MG63 (cell line): ENCODE data around the gene PDPK1. TPM values are rescaled to one million over a fixed set of nuclear protein-coding genes. Genes with fewer than 3 reads are reported as not detected.
"Not testable (repeated sequence)": the region's sequence is repeated elsewhere in the genome, so short reads cannot be mapped to it uniquely, and the experiment has no call there.

Source experiments
- DNase-seq: peaks from one replicate; pipeline ENCODE4 v3.0.0-alpha.2; 2020
- H3K27me3 ChIP-seq: fragments of 250-450 bp; sonication (Bioruptor Pico); 2 replicates; pipeline ENCODE4 v1.5.1; 2020; ENCODE audit warnings: mild to moderate bottlenecking, moderate library complexity
- H3K36me3 ChIP-seq: fragments of 250-450 bp; sonication (Bioruptor Pico); 2 replicates; pipeline ENCODE4 v1.5.1; 2020; ENCODE audit warnings: mild to moderate bottlenecking, moderate library complexity
- H3K4me3 ChIP-seq: fragments of 250-450 bp; sonication (Bioruptor Pico); 2 replicates; pipeline ENCODE4 v1.5.1; 2020; ENCODE audit warnings: mild to moderate bottlenecking, moderate library complexity
- H3K9me3 ChIP-seq: fragments of 250-450 bp; sonication (Bioruptor Pico); 2 replicates; pipeline ENCODE4 v1.5.1; 2020; ENCODE audit warnings: mild to moderate bottlenecking, moderate library complexity
- total RNA-seq: library from RNA; depleted of rRNA; stranded (reverse); fragments of >200 nt; shearing (Covaris generic); gene quantifications from 2 replicates; pipeline ENCODE4 v1.2.3, GENCODE V29; 2014; ENCODE audit warnings: low replicate concordance

PDPK1 gene
- total RNA-seq, 1 experiment from 2014 or later = 7.6 TPM

DNA sequence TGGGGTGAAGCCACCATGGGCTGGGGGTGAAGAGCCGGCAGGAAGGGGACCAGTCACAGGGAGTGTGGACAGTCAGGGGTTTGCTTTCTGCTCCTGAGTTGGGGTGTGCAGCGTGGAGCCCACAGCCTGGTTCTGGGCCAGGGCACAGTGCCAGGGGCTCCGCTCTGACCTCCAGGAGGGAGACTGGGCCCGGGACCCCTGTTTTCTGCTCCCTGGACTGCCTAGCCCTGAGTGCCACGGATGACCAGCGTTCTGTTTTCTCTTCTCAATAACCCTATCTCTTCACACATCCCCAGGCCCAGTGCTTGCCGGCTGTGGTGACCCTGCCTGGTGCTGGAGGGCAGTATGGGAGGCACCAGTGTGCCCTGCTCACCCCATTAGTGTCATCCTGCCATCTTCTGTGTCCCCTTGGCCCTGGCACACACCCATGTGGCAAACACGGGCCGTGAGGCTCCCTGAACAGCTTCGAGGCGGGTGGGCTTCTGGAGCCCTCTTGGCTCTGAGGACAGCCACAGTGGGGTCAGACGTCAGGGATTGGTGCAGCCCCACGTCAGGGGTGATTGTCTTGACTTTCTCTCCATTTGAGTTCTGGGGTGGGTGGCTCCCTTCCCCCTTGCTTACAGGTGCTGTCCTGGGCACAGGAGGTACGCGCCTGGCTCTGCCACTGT is 7.7 kb upstream of the PDPK1 start:
- no peak for DNase-seq
- H3K27me3 ChIP-seq = no peaks in the 10 kb centered on the region
- H3K9me3 ChIP-seq = no peaks in the 10 kb centered on the region
- H3K36me3 ChIP-seq = peaks cover 46% of the 10 kb centered on the region
- no peak overlapping the region for H3K4me3 ChIP-seq

DNA sequence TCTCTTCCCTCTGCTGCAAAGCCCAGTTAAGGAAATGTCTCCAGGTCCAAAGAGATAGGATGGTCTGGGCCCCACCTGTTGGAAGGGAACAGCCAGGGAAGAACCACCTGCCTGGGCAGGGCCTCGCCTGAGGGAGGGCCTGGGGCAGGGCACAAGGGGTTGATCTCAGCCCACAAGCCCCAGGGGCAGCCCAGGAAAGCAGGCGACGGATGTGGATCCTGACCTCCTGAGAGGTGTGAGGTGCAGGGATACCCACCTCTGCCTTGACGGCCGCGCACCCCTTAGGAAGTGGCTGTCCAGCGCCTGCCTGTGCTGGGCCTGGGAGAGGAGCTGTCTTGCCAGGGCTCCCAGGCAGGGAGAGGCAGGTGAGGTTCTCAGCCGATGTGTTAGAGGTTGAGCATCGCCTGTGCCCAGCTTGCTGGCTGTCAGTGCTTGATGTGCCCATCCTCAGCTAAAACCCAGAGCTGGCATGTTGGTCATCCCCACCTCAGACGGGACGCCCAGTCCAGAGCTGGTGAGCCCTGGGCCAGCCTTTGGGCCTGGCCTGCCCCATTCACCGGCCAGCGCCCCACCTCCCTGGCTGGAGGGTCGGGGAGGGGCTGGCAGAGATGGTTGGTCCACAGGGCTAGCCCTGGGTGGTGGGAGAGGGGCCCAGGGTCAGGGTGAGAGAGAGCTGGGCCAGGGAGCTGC is 7.0 kb upstream of the PDPK1 start:
- Histone ChIP-seq H3K9me3 (no peaks in the 10 kb centered on the region), H3K36me3 (peaks cover 42% of the 10 kb centered on the region), H3K27me3 (no peaks in the 10 kb centered on the region), H3K4me3 (no peak overlapping the region)
- no peak for DNase-seq

DNA sequence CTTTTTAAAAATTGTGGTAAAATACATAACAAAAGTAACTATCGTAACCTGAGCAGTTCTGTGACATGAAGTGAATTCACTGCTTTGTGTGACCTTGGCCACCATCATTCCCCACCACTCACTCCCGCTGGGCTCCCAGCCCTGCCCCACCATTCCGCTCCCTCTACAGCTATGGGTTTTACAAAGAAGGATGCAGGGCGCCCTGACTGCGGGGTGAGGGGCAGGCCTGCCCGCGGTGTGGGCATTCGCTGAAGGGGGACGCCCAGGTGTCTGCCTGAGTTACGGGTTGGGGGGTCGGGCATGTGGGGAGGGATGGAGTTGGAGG is 6.5 kb upstream of the PDPK1 start, which contains the start of gene CEMP1:
TSS of gene CEMP1 (minus strand) at position 38 of the 325 bp plus-strand sequence. CDS start 335 bp downstream, outside the sequence.
- peak within 1 kb of the TSS; percentile 46 for H3K4me3 ChIP-seq
- no peaks in the 10 kb centered on the region for H3K9me3 ChIP-seq
- H3K27me3 ChIP-seq = no peaks in the 10 kb centered on the region
- no peak for DNase-seq
- peaks cover 36% of the 10 kb centered on the region for H3K36me3 ChIP-seq

DNA sequence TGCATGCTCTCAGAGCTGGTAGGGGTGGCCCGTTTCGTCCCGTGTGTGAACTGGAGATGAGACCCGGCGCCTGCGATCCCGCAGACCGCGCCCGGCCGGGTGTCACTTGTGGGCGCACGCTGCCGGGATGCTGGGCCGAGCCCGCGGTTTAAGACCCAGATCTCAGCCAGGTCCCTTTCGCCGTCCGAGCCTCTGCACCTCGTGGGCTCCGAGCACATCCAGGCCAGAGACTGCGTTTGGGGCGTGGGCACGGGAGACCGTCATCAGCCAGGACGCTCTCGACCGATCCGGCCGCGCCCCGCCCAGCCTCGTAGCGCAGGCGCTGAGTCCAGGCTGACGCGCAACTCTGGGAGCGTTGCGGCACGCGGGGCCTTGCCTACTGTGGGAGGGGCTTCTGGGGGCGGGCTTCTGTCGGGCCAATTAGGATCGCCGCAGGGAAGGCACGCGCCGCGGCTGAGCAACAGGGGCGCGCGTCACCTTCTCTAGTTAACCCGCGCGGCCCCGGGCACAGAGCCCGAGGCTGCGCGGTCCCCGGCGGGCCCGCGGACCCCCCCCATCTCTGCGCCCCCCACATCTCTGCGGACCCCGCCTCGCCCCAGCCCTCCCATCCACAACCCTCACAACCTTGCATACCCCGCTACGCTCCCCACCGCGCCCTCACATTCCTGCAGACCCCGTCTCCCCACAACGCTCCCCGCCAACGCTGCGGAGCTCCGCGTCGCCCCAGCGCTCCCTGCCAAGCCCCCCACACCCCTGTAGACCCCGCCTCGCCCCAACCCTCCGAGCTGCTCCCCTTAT is 5.9 kb upstream of the PDPK1 start:
- DNase-seq = peak; percentile 99

DNA sequence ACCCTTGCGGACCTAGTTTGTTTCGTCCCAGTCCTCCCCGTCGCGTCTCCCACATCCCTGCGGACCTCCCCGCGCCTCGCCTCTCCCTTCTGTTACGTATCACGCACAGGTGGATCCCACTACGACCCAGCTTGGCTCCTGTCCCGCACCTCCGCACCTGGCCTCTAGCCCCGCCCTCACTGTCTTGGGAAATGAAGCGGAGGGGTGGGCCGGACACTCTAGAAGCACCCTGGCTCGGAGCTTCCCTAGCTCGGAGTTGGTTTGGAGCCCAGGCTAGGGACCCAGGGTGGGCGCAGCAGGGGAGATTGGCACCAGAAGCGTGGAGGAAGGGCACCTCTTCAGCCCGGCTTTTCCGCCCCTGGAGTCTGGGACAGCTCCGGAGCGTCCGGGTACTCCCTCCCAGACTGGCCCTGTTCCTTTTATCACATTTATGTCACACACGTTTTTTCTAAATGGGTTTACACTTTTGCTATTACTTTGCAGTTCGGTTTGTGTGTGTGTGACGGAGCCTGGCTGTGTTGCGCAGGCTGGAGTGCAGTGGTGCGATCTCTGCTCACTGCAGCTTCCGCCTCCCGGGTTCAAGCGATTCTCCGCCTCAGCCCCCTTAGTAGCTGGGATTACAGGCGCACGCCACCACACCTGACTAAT is 5.2 kb upstream of the PDPK1 start:
- no peaks in the 10 kb centered on the region for H3K9me3 ChIP-seq
- DNase-seq = no peak
- peaks cover 28% of the 10 kb centered on the region for H3K36me3 ChIP-seq
- H3K4me3 ChIP-seq = peak overlapping the region; percentile 46
- no peaks in the 10 kb centered on the region for H3K27me3 ChIP-seq

More for the DNA sequence above, 5.9 kb upstream of the PDPK1 start:
- Histone ChIP-seq H3K9me3 (no peaks in the 10 kb centered on the region), H3K27me3 (no peaks in the 10 kb centered on the region), H3K4me3 (peak overlapping the region; percentile 46), H3K36me3 (peaks cover 30% of the 10 kb centered on the region)

DNA sequence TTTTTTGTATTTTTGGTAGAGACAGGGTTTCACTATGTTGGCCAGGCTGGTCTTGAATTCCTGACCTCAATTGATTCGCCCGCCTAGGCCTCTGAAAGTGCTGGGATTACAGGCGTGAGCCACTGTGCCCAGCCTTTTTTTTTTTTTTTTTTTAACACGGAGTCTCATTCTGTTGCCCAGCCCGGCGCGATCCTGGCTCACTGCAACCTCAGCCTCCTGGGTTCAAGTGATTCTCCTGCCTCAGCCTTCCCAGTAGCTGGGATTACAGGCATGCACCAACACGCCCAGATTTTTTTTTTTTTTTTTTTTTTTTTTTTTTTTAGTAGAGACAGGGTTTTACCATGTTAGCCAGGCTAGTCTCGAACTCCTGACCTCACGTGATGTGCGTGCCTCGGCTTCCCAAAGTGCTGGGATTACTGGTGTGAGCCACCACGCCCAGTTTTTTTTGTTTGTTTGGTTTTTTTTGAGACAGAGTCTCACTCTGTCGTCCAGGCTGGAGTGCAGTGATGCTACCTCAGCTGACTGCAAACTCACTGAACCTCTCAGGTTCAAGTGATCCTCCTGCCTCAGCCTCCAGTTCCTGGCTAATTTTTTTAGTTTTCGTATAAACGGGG is 4.6 kb upstream of the PDPK1 start:
- not testable (repeated sequence) for H3K4me3 ChIP-seq, H3K27me3 ChIP-seq, H3K9me3 ChIP-seq, DNase-seq
- H3K36me3 ChIP-seq = peaks cover 22% of the 10 kb centered on the region

DNA sequence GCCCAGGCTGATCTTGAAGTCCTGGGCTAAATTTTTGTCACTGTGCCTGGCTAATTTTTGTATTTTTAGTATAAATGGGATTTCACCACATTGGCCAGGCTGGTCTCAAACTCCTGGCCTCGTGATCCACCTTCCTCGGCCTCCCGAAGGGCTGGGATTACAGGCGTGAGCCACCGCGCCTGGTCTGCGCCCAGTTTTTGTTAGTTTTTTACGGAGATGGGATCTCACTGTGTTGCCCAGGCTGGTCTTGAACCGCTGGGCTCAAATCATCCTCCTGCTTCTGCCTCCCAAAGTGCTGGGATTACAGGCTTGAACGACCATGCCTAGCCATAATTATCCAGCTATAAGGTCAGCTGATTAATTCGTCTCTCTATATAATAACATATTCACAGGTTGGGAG is 3.9 kb upstream of the PDPK1 start:
- no peaks in the 10 kb centered on the region for H3K27me3 ChIP-seq
- no peak overlapping the region for H3K4me3 ChIP-seq
- no peak for DNase-seq
- peaks cover 17% of the 10 kb centered on the region for H3K36me3 ChIP-seq
- no peaks in the 10 kb centered on the region for H3K9me3 ChIP-seq

DNA sequence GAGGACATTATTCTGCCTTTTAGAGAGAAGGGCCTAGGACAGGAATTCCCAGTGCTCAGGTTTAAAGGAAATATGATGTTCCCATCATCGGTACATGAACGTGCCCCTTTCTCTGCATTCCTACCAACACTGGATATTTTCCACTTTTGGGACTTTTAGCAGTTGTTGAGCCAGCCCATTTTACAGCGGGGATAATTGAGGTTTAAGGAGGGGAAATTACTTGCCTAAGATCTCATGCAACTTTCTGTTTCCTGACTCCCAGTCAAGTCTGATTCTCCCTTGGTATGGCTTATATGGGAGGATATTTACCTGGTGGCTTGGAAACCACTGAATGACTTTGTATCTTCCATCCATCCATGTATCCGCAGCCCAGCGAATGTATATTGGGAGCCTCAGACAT is 3.5 kb upstream of the PDPK1 start:
- not testable (repeated sequence) for DNase-seq, H3K4me3 ChIP-seq, H3K27me3 ChIP-seq, H3K9me3 ChIP-seq
- peaks cover 13% of the 10 kb centered on the region for H3K36me3 ChIP-seq

DNA sequence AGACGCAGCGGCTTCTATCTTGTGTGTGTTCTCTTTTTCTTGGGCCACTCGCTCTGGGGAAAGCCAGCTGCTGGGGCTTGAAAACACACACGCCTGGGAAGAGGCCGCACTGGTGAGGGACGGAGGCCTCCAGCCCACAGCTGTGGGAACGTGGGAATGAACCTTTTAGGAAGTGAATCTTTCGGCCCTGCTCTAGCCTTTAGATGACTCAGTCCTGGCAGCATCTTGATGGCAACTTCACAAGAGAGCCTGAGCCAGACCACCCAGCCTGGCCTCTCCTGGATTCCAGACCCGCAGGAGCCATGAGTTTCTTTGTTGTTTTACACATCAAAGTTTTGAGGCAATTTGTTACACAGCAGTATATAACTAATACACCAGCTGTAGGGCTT is 2.2 kb upstream of the PDPK1 start:
- Histone ChIP-seq H3K4me3 (no peak overlapping the region), H3K36me3 (peaks cover 6% of the 10 kb centered on the region), H3K27me3 (no peaks in the 10 kb centered on the region), H3K9me3 (no peaks in the 10 kb centered on the region)
- peak; percentile 67 for DNase-seq

DNA sequence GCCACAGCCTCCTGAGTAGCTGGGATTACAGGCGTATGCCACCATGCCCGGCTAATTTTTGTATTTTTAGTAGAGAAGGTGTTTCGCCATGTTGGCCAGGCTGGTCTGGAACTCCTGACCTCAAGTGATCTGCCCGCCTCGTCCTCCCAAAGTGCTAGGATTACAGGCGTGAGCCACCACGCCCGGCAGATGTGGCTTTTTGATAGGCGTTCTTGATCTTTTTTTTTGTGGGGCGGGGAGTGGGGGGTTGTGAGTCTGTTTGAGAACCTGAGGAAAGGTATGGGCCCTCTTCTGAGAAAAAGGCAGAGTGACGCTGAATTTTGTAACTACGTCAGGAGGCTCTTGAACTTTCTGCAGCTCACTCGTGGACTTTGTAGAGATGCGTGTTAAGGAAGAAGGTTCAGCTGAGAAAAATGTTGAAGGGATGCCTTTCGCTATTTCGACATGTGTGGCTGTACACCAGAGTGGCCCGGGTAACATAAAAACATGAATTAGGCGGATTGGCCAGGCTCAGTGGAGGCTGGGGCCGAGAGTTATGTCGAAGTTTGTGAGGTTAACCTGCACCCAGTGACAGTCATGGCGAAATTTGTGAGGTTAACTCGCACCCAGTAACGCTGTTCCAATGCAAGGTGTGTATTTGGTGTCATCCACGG is 1.5 kb downstream of the PDPK1 start:
- not testable (repeated sequence) for H3K27me3 ChIP-seq, DNase-seq, H3K36me3 ChIP-seq, H3K9me3 ChIP-seq
- peak overlapping the region; percentile 45; the same call in 1 of the 2 replicates for H3K4me3 ChIP-seq

DNA sequence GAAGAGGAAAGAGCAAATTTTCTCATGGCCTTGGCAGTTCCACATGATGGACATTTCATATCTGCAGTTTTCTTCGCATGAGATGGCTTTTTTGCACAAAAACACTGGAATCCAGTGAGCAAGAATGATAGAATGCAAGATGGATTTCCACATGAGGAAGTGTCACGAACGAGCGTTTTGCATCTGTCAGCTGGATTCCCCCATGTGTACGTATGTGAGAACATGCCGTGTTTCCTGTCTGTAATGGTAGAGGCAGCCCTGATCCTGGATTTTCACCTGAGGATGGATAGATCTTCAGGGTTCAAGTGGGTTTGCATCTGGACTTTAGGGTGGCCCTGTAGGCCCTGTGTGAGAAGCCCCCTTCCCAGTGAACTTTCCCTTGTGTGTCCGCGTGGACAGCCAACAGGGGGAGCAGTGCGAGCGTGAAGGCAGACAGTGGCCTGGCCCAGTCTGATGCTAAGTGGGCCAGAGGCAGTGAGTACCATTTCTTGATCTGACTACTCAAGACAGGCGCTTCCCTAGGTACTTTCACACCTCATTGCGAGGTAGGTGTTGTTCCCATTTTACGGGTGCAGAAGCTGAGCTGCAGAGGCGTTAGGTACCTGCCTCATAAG is 2.1 kb downstream of the PDPK1 start:
- not testable (repeated sequence) for H3K4me3 ChIP-seq, H3K9me3 ChIP-seq, DNase-seq, H3K27me3 ChIP-seq, H3K36me3 ChIP-seq

DNA sequence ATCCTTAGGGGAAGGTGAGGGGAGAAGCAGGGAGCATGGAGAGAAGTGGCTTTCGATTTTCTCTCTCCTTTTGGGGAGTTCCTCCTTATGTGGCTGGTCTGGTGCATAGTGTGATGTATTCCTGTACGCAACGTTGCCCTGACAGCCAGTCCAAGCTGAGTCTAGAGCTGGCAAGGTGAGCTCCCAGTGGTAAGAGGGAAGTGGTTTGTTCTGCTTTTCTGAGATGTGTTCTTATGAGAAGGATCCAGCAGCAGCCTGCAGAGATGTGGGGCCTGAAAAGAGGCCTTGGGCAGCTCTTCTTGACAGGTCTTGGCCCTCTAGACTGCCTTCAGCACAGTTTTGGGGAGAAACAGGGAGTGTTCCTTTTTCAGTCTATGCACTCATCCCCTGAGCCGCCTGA is 3.1 kb downstream of the PDPK1 start:
- not testable (repeated sequence) for H3K4me3 ChIP-seq, H3K9me3 ChIP-seq, H3K27me3 ChIP-seq

DNA sequence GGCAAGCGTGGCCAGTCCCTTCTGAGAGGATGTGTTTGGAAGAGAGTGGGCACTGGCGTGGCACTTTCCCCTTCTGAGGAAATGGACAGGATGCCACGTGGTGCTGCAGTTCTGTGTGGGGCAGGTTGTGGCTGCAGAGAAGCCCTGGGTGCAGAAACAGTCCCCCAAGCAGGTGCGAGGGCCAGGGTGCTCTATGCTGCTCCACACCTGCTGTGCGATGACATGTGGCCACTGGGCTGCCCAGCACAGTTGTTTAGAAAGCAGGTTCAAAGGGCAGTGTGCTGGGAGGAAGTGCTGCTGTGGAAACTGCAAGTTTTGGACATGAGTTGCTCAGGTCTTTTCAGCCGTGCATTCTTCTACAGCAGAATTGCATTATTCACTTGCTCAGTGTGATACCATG is 3.6 kb downstream of the PDPK1 start:
- not testable (repeated sequence) for H3K27me3 ChIP-seq, DNase-seq, H3K9me3 ChIP-seq, H3K36me3 ChIP-seq, H3K4me3 ChIP-seq

More for the DNA sequence above, 3.1 kb downstream of the PDPK1 start:
- not testable (repeated sequence) for H3K36me3 ChIP-seq, DNase-seq

DNA sequence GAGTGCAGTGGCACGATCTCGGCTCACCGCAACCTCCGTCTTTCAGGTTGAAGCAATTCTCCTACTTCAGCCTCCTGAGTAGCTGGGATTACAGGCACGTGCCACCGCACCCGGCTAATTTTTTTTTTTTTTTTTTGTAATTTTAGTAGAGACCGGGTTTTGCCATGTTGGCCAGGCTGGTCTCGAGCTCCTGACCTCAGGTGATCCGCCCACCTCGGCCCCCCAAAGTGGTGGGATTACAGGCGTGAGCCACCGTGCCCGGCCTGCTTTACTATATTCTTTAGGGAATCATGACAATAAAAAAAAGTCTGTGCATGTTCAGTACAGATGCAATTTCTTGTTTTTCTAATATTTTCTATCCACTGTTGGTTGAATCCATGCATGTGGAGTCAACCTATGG is 6.0 kb downstream of the PDPK1 start:
- DNase-seq, H3K36me3 ChIP-seq, H3K27me3 ChIP-seq, H3K4me3 ChIP-seq, H3K9me3 ChIP-seq: not testable (repeated sequence)

DNA sequence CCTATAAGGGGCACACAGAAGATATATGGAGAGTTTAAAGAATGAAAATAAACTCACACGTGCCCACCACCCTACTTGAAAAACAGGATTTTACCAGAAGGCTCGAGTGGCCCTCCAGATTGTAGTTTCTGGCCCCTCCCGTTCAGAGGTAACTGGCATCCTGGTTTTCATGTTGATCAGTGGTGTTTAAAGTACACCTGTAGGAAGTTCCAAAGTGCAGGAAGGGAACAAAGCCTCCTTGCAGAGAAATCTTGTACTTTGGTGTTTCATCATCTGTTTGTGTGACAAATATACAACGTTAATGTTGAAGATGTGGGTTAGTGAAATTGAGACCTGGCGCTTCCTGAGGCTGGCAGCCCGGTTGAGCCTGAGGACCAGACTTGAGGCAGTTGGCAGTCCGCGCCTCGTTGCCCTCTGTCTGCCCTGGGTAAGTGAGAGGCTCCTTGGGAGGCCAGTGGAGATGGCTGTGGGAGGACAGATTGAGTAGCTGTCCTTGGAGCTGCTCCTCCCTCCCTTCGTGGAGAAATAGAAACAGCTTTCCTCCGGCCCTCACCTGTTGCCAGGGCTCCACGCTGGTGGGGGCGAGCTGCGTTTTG is 12.6 kb downstream of the PDPK1 start:
- not testable (repeated sequence) for DNase-seq, H3K4me3 ChIP-seq, H3K9me3 ChIP-seq, H3K36me3 ChIP-seq, H3K27me3 ChIP-seq
